Measurements from ENCODE around the gene LEMD1.
A peak's percentile ranks its signal among the peaks of the same experiment; 100 is the strongest.
"Not testable (repeated sequence)": the region's sequence is repeated elsewhere in the genome, so short reads cannot be mapped to it uniquely, and the experiment has no call there.

Gene LEMD1

DNA sequence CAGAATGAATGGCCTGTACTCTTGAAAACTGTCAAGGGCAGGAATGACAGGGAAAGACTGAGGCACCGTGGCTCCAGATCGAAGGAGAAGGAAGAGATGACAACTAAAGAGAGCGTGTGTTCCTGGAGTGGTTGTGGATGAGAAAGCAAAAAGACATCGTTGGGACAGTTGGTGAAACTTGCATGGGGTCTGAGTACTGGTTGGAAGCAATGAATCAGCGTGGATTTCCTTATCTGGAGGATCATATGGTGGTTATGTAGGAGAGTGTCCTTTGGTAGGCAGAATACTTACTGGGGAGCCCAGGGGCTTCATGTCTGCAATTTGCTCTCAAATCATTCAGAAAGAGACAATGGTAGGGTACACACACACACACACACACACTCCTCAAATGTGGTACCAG is 13.9 kb downstream of the LEMD1 start:
- no peak for DNase-seq (ENCODE audit: low spot score)
- TF ChIP-seq, protein P1, sequence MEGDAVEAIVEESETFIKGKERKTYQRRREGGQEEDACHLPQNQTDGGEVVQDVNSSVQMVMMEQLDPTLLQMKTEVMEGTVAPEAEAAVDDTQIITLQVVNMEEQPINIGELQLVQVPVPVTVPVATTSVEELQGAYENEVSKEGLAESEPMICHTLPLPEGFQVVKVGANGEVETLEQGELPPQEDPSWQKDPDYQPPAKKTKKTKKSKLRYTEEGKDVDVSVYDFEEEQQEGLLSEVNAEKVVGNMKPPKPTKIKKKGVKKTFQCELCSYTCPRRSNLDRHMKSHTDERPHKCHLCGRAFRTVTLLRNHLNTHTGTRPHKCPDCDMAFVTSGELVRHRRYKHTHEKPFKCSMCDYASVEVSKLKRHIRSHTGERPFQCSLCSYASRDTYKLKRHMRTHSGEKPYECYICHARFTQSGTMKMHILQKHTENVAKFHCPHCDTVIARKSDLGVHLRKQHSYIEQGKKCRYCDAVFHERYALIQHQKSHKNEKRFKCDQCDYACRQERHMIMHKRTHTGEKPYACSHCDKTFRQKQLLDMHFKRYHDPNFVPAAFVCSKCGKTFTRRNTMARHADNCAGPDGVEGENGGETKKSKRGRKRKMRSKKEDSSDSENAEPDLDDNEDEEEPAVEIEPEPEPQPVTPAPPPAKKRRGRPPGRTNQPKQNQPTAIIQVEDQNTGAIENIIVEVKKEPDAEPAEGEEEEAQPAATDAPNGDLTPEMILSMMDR (IDR thresholded peaks at IDR 0.05; ENCODE audit: extremely low read depth, missing control alignments): no peak

DNA sequence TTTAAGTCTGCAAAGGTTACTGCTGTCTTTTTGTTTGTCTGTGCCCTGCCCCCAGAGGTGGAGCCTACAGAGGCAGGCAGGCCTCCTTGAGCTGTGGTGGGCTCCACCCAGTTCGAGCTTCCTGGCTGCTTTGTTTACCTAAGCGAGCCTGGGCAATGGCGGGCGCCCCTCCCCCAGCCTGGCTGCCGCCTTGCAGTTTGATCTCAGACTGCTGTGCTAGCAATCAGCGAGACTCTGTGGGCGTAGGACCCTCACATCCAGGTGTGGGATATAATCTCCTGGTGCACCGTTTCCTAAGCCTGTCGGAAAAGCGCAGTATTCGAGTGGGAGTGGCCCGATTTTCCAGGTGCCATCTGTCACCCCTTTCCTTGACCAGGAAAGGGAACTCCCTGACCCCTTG is 15.6 kb downstream of the LEMD1 start:
- DNase-seq (ENCODE audit: low spot score): not testable (repeated sequence)

DNA sequence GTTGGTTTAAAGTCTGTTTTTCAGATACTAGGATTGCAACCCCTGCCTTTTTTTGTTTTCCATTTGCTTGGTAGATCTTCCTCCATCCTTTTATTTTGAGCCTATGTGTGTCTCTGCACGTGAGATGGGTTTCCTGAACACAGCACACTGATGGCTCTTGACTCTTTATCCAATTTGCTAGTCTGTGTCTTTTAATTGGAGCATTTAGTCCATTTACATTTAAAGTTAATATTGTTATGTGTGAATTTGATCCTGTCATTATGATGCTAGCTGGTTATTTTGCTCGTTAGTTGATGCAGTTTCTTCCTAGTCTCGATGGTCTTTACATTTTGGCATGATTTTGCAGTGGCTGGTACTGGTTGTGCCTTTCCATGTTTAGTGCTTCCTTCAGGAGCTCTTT is 17.4 kb downstream of the LEMD1 start:
- not testable (repeated sequence) for DNase-seq (ENCODE audit: low spot score)

DNA sequence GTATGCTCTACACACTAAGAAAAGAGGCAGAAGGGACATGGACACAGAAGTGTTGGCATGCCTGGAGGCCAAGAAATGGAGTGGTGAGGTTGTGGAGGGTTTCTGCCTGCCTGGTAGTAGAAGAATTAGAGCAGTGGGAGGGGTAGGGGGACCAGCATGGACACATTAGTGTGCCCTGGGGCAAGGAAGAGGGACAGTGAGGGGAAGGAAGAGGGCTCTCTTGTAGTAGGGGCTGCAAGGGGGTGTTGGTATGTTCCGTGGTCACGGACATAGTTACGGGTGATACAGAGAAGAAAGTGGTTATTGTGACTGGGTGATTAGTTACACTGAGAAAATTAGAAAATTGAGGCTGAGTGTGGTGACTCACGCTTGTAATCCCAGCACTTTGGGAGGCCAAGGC is 23.3 kb downstream of the LEMD1 start:
- no peak for DNase-seq (ENCODE audit: low spot score)
- TF ChIP-seq, protein P1 (IDR thresholded peaks at IDR 0.05; ENCODE audit: extremely low read depth, missing control alignments): no peak

DNA sequence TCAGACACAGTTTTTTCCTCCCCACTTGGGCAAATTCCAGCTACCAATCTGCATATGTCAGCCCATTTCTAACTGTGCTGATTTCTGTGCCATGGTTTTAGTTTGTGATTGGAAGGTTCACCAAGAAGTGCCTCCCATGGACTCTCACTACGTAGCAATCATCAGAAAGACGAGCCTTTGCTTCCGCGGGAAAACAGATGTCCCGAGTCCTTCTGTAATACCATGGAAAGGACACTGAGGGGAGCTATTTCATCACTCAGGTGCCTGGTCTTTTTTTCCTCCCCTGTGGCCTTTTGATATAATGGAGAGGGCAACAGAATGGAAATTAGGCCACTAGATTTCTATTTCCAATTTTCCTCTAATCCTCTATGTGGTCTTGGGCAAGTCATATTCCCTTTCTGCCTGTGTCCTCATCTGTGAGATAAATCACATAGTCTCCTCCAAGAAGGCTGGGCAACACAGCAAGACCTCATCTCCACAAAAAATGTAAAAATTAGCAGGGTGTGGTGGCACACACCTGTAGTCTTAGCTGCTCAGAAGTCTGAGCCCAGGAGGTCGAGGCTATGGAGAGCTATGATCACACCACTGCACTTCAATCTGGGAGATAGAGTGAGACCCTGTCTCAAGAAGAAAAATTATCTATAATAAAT is 24.8 kb downstream of the LEMD1 start:
- TF ChIP-seq, protein P1 (IDR thresholded peaks at IDR 0.05; ENCODE audit: extremely low read depth, missing control alignments): peak; percentile 31
- peak; percentile 39 for DNase-seq (ENCODE audit: low spot score)

DNA sequence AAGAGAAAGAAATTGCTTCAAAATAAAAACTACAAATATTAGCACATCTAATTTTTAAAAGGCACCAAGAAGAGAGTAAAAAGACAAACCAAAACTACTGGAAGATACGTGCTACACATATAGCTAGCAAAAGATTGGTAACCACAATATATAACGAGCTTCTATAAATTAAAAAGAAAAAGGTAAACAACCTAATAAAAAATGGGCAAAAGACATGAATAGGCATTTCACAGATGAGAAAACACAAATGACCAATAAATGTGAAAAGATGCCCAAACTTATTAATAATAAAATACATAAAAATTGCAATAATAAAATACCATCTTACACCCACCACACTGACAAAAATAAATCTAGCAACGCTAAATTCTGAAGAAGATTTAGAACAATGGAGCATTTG is 26.2 kb downstream of the LEMD1 start:
- TF ChIP-seq, protein P1 (IDR thresholded peaks at IDR 0.05; ENCODE audit: extremely low read depth, missing control alignments): no peak
- DNase-seq (ENCODE audit: low spot score): no peak

DNA sequence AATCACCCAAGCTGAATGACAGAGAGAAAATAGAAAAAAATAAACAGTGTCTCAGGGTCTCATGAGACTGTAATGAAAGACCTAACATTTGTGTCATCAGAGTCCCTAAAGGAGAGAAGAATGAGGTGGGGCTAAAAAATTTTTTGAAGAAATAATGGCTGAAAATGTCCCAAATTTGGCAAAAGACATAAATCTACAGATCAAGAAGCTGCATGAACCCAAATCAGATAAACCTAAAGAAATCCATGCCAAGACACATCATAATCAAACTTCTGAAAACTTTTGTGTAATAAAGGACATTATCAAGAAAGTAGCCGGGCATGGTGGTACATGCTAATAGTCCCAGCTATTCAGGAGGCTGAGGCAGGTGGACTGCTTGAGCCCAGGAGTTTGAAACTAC is 29.2 kb downstream of the LEMD1 start:
- TF ChIP-seq, protein P1 (IDR thresholded peaks at IDR 0.05; ENCODE audit: extremely low read depth, missing control alignments): no peak
- DNase-seq (ENCODE audit: low spot score): no peak

DNA sequence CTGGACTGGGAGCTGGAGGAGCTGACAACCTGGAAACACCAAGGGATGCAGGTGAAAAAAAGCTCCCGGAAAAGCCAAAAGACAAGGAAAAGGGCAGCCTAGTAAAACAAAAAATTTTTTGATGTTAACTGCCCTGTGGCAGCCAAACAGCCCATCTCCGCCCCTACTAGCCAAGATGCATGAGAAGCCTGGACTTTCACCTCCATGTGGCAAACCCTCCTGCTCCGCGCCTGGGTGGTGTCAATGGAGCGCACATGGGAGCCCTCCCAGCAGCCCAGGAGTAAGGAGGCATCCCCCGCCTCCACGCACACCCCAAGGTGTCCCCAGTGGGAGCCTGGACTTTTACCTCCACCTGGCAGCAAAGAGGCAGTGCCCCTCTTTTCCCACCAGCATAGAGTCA is 30.5 kb downstream of the LEMD1 start:
- TF ChIP-seq, protein P1 (IDR thresholded peaks at IDR 0.05; ENCODE audit: extremely low read depth, missing control alignments): no peak
- no peak for DNase-seq (ENCODE audit: low spot score)
